ENCODE results near the gene GALNTL6. TPM values are rescaled to one million over a fixed set of nuclear protein-coding genes. Genes with fewer than 3 reads are reported as not detected.

Gene GALNTL6
- total and polyA plus RNA-seq, 2 experiments from 2014 or later, result 0.38 to 0.40 TPM

- TF ChIP-seq ZNF462 (CRISPR knock-in tag; IDR thresholded peaks at IDR 0.05), result no peak
These were observed 119.0 kb downstream of the GALNTL6 start (continued) for GRCh38 chr4:171932238-171932637.

DNA sequence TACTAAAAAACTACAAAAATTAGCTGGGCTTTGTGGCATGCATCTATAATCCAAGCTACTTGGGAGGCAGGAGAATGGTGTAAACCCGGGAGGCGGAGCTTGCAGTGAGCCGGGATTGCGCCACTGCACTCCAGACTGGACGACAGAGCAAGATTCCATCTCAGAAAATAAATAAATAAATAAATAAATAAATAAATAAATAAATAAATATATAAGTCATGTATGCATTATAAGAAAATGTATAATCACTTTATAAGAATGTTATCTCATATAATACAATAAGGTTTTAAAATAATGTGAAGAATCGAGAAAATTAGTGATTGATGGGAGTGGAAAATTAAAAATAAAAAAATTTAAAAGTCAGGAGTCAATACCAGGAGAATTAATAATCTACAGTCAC lies 127.5 kb downstream of the GALNTL6 start:
- no peak for ATAC-seq
- Histone ChIP-seq H3K27me3 (ENCODE audit: insufficient read depth) (no peaks in the 10 kb centered on the region), H3K27ac (ENCODE audit: low read depth) (no peak overlapping the region), H2AFZ (no peak overlapping the region), H3K36me3 (ENCODE audit: insufficient read depth) (no peaks in the 10 kb centered on the region), H3K9me2 (ENCODE audit: insufficient read depth) (no peaks in the 10 kb centered on the region), H3F3A (replicated peaks; ENCODE audit: low read depth) (no peaks in the 10 kb centered on the region), H4K20me1 (replicated peaks; ENCODE audit: insufficient read depth) (no peaks in the 10 kb centered on the region), H3K79me2 (replicated peaks; ENCODE audit: insufficient read depth) (no peaks in the 10 kb centered on the region), H3K4me2 (no peak overlapping the region), H3K4me1 (ENCODE audit: insufficient read depth) (no peaks in the 10 kb centered on the region), H3K4me3 (no peak overlapping the region)
- Mint-ChIP-seq H3K27me3 (ENCODE audit: insufficient read depth, low read depth, poor library complexity) (no peaks in the 10 kb centered on the region), H3K36me3 (ENCODE audit: low read depth) (no peaks in the 10 kb centered on the region), H3K4me3 (no peak overlapping the region), H3K27ac (no peak overlapping the region), H3K9me3 (no peaks in the 10 kb centered on the region), H3K4me1 (peaks cover 9% of the 10 kb centered on the region; the same call in 2 of the 3 replicates)
- no peak for DNase-seq (ENCODE audit: low spot score)
- no peak for TF ChIP-seq CTCF (conservative IDR thresholded peaks at IDR 0.05; ENCODE audit: low read depth in 2 of 2)
- TF ChIP-seq ZNF462 (CRISPR knock-in tag; IDR thresholded peaks at IDR 0.05), result no peak
- no peak for TF ChIP-seq JUNB (IDR thresholded peaks at IDR 0.05; ENCODE audit: unreplicated experiment)
- TF ChIP-seq ZNF331 (CRISPR knock-in tag; IDR thresholded peaks at IDR 0.05; ENCODE audit: low read depth), result no peak
- no peak for TF ChIP-seq NANOG (IDR thresholded peaks at IDR 0.05; ENCODE audit: borderline replicate concordance)
